HFF-Myc (cell line): Measurements from ENCODE around the gene ZMYND12.
"Not testable (repeated sequence)": the region's sequence is repeated elsewhere in the genome, so short reads cannot be mapped to it uniquely, and the experiment has no call there.

ENCODE experiments used
- DNase-seq: peaks from one replicate; pipeline ENCODE4 v3.0.0-alpha.2; 2011; ENCODE audit warnings: low read depth; ENCODE audit errors: extremely low read depth
- H3K4me3 ChIP-seq: replicated peaks from 2 replicates; pipeline ENCODE4 v1.5.1; 2011; ENCODE audit warnings: low read depth, mild to moderate bottlenecking, control low read depth, low read length
- TF ChIP-seq, protein P1 (sequence below): IDR thresholded peaks from 2 replicates; pipeline ENCODE4 v1.5.1; 2012; ENCODE audit warnings: mild to moderate bottlenecking, low read depth, low read length, control low read depth; ENCODE audit errors: missing control alignments

ZMYND12 gene, protein sequence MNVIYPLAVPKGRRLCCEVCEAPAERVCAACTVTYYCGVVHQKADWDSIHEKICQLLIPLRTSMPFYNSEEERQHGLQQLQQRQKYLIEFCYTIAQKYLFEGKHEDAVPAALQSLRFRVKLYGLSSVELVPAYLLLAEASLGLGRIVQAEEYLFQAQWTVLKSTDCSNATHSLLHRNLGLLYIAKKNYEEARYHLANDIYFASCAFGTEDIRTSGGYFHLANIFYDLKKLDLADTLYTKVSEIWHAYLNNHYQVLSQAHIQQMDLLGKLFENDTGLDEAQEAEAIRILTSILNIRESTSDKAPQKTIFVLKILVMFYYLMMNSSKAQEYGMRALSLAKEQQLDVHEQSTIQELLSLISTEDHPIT

DNA sequence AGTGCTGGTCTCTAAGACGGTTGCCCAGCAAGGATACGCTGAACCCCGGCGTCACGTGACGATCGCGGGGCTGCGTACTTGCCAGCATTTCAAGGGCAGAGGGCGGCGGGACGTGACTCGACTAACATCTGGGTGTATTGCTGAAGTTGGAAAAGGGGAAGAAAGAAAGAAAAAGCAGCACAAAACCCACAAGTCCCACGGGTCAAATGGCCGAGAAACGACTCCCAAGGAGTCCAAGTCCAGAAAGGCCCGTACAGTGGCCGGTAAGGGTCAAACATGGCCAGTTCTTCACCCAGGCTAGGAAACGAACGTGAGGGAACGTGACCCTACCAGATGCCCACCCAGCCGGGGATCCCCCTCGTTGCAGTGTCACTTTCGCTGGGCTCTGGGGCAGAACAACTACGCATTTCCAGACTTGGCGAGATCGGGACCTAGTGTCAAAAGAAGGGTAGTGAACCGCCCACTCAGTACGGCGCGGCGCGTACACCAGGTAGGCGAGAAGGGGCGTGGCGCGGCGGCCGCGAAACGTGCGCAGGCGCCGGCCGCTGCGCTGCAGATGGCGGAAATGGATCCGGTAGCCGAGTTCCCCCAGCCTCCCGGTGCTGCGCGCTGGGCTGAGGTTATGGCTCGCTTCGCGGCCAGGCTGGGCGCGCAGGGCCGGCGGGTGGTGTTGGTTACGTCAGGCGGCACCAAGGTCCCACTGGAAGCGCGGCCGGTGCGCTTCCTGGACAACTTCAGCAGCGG is at the start of gene ZMYND12, which contains the start of gene PPCS:
TSS of gene ZMYND12 (minus strand) at position 13 of the 744 bp plus-strand sequence. CDS start 25 bp downstream, outside the sequence.
TSS of gene PPCS (plus strand) at position 534 of the 744 bp plus-strand sequence. CDS start at position 557, 23 bp downstream.
- TF ChIP-seq, protein P1, sequence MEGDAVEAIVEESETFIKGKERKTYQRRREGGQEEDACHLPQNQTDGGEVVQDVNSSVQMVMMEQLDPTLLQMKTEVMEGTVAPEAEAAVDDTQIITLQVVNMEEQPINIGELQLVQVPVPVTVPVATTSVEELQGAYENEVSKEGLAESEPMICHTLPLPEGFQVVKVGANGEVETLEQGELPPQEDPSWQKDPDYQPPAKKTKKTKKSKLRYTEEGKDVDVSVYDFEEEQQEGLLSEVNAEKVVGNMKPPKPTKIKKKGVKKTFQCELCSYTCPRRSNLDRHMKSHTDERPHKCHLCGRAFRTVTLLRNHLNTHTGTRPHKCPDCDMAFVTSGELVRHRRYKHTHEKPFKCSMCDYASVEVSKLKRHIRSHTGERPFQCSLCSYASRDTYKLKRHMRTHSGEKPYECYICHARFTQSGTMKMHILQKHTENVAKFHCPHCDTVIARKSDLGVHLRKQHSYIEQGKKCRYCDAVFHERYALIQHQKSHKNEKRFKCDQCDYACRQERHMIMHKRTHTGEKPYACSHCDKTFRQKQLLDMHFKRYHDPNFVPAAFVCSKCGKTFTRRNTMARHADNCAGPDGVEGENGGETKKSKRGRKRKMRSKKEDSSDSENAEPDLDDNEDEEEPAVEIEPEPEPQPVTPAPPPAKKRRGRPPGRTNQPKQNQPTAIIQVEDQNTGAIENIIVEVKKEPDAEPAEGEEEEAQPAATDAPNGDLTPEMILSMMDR = no peak

DNA sequence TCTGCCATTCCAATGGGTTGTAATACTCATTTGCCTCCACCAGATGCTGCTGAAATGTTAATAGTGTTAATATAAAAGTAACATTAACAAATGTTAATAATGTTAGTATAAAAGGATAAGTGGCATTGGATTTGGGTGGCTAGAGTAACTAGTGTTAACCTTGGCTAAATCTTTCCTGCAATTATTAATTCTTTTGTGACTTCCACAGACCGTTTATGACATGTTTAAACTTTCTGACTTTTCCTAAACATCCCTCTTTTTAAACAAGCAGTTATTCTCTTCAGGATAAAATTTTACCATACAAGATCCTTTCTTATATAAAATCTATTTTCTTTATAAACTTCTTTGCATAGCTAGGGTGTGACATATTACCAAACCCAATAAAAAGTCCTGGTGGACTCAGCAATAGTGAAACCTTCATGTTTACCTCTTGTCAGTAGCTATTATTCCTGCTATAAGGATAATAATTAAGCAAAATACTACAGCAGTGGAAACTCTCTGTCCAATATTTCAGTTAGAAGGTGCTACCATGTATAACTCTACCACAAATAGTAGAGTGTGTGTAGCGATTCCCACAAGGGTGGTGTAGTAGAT is 48.8 kb upstream of the ZMYND12 start:
- DNase-seq = no peak
- TF ChIP-seq, protein P1 = no peak
- H3K4me3 ChIP-seq = no peak overlapping the region

More for the DNA sequence above, at the start of gene ZMYND12, which contains the start of gene PPCS:
- DNase-seq = peak; percentile 50
- H3K4me3 ChIP-seq = peak within 1 kb of the TSS; percentile 55

DNA sequence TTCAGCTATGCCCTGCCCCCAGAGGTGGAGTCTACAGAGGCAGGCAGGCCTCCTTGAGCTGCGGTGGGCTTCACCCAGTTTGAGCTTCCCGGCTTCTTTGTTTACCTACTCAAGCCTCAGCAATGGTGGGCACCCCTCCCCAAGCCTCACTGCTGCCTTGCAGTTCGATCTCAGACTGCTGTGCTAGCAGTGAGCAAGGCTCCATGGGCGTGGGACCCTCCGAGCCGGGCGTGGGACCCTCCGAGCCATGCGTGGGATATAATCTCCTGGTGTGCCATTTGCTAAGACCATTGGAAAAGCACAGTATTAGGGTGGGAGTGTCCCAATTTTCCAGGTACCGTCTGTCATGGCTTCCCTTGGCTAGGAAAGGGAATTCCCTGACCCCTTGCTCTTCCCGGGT is 46.2 kb upstream of the ZMYND12 start:
- not testable (repeated sequence) for H3K4me3 ChIP-seq, DNase-seq

DNA sequence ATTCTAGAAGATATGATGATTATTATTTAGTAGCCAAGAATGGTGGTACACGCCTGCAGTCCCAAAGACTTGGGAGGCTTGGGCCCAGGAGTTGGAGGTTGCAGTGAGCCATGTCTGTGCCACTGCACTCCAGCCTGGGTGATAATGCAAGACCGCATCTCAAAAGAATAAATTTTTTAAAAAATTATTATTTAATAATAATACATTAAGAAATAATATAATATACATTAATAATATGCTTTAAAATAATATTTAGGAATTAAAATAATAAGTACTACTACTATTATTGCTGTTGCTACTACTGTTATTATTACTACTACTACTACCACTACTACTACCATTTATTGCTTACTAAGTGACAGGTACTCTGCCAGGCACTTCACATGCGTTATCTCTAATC is 34.4 kb upstream of the ZMYND12 start:
- no peak overlapping the region for H3K4me3 ChIP-seq
- DNase-seq = no peak
- TF ChIP-seq, protein P1 = no peak

DNA sequence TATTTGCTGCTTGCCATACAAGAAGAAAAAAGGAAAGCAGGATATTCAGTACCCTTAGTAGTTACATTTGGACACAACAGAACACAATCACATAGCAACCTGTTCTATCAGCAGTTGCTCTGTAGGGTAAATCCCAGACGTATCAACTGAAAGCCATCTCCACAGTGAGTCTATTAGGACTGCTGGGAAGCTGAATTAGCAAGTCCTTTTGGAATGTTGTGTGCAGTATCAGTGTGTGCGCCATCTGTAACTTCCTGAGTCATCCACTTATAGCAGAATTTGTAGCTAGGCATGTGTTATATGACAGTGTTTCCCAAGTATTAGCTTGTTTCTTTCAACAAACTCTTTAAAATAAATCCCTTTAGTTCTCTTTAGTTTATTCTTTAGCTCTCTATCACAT is 28.6 kb upstream of the ZMYND12 start:
- peak; percentile 82 for DNase-seq
- H3K4me3 ChIP-seq = no peak overlapping the region
- TF ChIP-seq, protein P1 = no peak

DNA sequence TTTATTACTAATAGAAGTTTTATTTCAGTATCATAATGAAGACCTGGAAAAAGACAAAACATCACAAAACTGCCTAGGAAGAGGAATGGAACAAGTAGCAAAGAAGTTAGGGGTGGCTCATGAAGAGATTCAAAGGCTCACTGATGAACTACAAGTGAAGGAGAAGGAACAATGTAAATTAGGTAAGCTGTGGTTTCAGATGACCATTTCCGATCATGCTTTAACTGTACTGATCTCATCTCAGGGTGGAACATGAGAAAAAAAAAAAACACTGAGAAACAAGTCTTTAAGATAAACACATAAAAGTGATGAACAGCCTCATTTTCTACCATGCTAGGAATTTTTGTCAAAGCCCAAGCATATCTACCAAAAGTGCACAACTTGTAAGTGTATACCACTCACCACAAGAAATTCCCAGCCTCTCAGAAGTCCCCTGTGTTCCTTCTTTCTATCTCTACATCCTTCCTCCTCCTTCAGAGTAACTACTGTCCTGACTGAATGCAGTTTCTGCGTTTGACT is 26.9 kb upstream of the ZMYND12 start:
- no peak for DNase-seq
- TF ChIP-seq, protein P1 = no peak

More for the DNA sequence above, 26.9 kb upstream of the ZMYND12 start:
- no peak overlapping the region for H3K4me3 ChIP-seq
